ENCODE measurements around the gene NFIX. TPM values are rescaled to one million over a fixed set of nuclear protein-coding genes. Genes with fewer than 3 reads are reported as not detected.
A peak's percentile ranks its signal among the peaks of the same experiment; 100 is the strongest.

The NFIX gene
- total and polyA plus RNA-seq, 2 donors (not counting 1 experiment from before 2014, with no cell fraction given), result 0.69 to 5.6 TPM

GRCh38 chr19:13015361-13016223, 20.3 kb downstream of the NFIX start:
- DNase-seq (peak; percentile 27), ATAC-seq (ENCODE audit: low read depth) (no peak)
- WGBS (ENCODE audit: insufficient coverage), result 76% methylated on average over 2 of the region's 12 CpGs
- H3K4me1 ChIP-seq (ENCODE audit: control insufficient read depth in 2 of 2, insufficient read depth in 2 of 2, low read length in 2 of 2), result peaks cover 35 to 43% of the 10 kb centered on the region in 2 donors
- H3K4me3 ChIP-seq (ENCODE audit: control extremely low read depth in 1 of 5, extremely low read depth in 1 of 5, insufficient read depth in 1 of 5, low read depth in 2 of 5, low read length in 4 of 5), result no peak overlapping the region
- H3K79me2 ChIP-seq (ENCODE audit: control insufficient read depth, insufficient read depth, low read length), result no peaks in the 10 kb centered on the region
- no peak overlapping the region for H3K27ac Mint-ChIP-seq
- H3K9me3 ChIP-seq (ENCODE audit: control extremely low read depth in 1 of 3, control insufficient read depth in 2 of 3, insufficient read depth in 1 of 3, low read length in 2 of 3), result peaks cover 0 to 19% (median 0%) of the 10 kb centered on the region in 3 donors
- H2AFZ ChIP-seq (ENCODE audit: insufficient read depth, low read depth, low read length, poor library complexity, severe bottlenecking), result no peak overlapping the region
- H3K27me3 ChIP-seq (replicated peaks in 1 of 4; ENCODE audit: control extremely low read depth in 1 of 4, control insufficient read depth in 3 of 4, insufficient read depth in 4 of 4, low read length in 3 of 4), result peaks cover 0 to 52% (median 27%) of the 10 kb centered on the region in 4 experiments
- peaks cover 63% of the 10 kb centered on the region for H3K27me3 Mint-ChIP-seq
- no peaks in the 10 kb centered on the region for H3K36me3 ChIP-seq (replicated peaks in 1 of 2; ENCODE audit: control extremely low read depth in 1 of 2, control insufficient read depth in 1 of 2, extremely low read depth in 1 of 2, insufficient read depth in 2 of 2, low read length in 1 of 2)
- H3K4me2 ChIP-seq (replicated peaks; ENCODE audit: low read depth, low read length, poor library complexity, severe bottlenecking), result peak overlapping the region; percentile 11
- H3K4me1 Mint-ChIP-seq, result peaks cover 38% of the 10 kb centered on the region
- no peak overlapping the region for H3K9ac ChIP-seq (ENCODE audit: low read length)
- ChIA-PET CTCF (no interaction called here), POLR2A (no interaction called here)
- intact Hi-C loops (cut with micrococcal nuclease), result no loop called here
- H3K4me3 Mint-ChIP-seq, result no peak overlapping the region
- H4K20me1 ChIP-seq (ENCODE audit: control insufficient read depth, insufficient read depth, low read length, poor library complexity, severe bottlenecking), result no peaks in the 10 kb centered on the region
- no peak for TF ChIP-seq EZH2 (IDR thresholded peaks at IDR 0.05; ENCODE audit: borderline replicate concordance, insufficient read depth, low read depth, low read length, poor library complexity, severe bottlenecking)
- TF ChIP-seq, protein P1, sequence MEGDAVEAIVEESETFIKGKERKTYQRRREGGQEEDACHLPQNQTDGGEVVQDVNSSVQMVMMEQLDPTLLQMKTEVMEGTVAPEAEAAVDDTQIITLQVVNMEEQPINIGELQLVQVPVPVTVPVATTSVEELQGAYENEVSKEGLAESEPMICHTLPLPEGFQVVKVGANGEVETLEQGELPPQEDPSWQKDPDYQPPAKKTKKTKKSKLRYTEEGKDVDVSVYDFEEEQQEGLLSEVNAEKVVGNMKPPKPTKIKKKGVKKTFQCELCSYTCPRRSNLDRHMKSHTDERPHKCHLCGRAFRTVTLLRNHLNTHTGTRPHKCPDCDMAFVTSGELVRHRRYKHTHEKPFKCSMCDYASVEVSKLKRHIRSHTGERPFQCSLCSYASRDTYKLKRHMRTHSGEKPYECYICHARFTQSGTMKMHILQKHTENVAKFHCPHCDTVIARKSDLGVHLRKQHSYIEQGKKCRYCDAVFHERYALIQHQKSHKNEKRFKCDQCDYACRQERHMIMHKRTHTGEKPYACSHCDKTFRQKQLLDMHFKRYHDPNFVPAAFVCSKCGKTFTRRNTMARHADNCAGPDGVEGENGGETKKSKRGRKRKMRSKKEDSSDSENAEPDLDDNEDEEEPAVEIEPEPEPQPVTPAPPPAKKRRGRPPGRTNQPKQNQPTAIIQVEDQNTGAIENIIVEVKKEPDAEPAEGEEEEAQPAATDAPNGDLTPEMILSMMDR (IDR thresholded peaks at IDR 0.05), result no peak
- H3K27ac ChIP-seq (ENCODE audit: low read length in 2 of 2), result no peak overlapping the region
- H3K9me3 Mint-ChIP-seq (ENCODE audit: insufficient read depth), result no peaks in the 10 kb centered on the region

GRCh38 chr19:13016245-13016627, 21.0 kb downstream of the NFIX start:
- Mint-ChIP-seq H3K4me3 (no peak overlapping the region), H3K27ac (no peak overlapping the region), H3K4me1 (peaks cover 38% of the 10 kb centered on the region), H3K27me3 (peaks cover 66% of the 10 kb centered on the region), H3K9me3 (ENCODE audit: insufficient read depth) (no peaks in the 10 kb centered on the region)
- DNase-seq, result no peak
- Histone ChIP-seq H2AFZ (ENCODE audit: insufficient read depth, low read depth, low read length, poor library complexity, severe bottlenecking) (no peak overlapping the region), H3K9me3 (ENCODE audit: control extremely low read depth in 1 of 3, control insufficient read depth in 2 of 3, insufficient read depth in 1 of 3, low read length in 2 of 3) (peaks cover 0 to 17% (median 0%) of the 10 kb centered on the region in 3 donors), H3K4me1 (ENCODE audit: control insufficient read depth in 2 of 2, insufficient read depth in 2 of 2, low read length in 2 of 2) (peaks cover 35 to 42% of the 10 kb centered on the region in 2 donors), H3K9ac (ENCODE audit: low read length) (no peak overlapping the region), H3K27ac (ENCODE audit: low read length in 2 of 2) (no peak overlapping the region), H3K4me2 (replicated peaks; ENCODE audit: low read depth, low read length, poor library complexity, severe bottlenecking) (no peak overlapping the region), H3K36me3 (replicated peaks in 1 of 2; ENCODE audit: control extremely low read depth in 1 of 2, control insufficient read depth in 1 of 2, extremely low read depth in 1 of 2, insufficient read depth in 2 of 2, low read length in 1 of 2) (no peaks in the 10 kb centered on the region), H4K20me1 (ENCODE audit: control insufficient read depth, insufficient read depth, low read length, poor library complexity, severe bottlenecking) (no peaks in the 10 kb centered on the region), H3K79me2 (ENCODE audit: control insufficient read depth, insufficient read depth, low read length) (no peaks in the 10 kb centered on the region), H3K4me3 (ENCODE audit: control extremely low read depth in 1 of 5, extremely low read depth in 1 of 5, insufficient read depth in 1 of 5, low read depth in 2 of 5, low read length in 4 of 5) (no peak overlapping the region), H3K27me3 (replicated peaks in 1 of 4; ENCODE audit: control extremely low read depth in 1 of 4, control insufficient read depth in 3 of 4, insufficient read depth in 4 of 4, low read length in 3 of 4) (peaks cover 0 to 45% (median 24%) of the 10 kb centered on the region in 4 experiments)
- ChIA-PET POLR2A (no interaction called here), CTCF (interaction anchor here (0.6 to 1.6 kb wide), 2 partner anchors 38 to 45 kb away, joined by 3 read pairs; no protein-coding TSS in a partner anchor)
- intact Hi-C loops (cut with micrococcal nuclease), result no loop called here
- 74% methylated on average over 3 of the region's 7 CpGs for WGBS (ENCODE audit: insufficient coverage)
- TF ChIP-seq, protein P1 (IDR thresholded peaks at IDR 0.05), result no peak
- TF ChIP-seq EZH2 (IDR thresholded peaks at IDR 0.05; ENCODE audit: borderline replicate concordance, insufficient read depth, low read depth, low read length, poor library complexity, severe bottlenecking), result no peak
- ATAC-seq (ENCODE audit: low read depth), result no peak
